ENCODE measurements around the gene RGS12. TPM values are rescaled to one million over a fixed set of nuclear protein-coding genes. Genes with fewer than 3 reads are reported as not detected.

The RGS12 gene
- total RNA-seq, 2 donors from 2014 or later: 45.2 to 48.6 TPM

DNA sequence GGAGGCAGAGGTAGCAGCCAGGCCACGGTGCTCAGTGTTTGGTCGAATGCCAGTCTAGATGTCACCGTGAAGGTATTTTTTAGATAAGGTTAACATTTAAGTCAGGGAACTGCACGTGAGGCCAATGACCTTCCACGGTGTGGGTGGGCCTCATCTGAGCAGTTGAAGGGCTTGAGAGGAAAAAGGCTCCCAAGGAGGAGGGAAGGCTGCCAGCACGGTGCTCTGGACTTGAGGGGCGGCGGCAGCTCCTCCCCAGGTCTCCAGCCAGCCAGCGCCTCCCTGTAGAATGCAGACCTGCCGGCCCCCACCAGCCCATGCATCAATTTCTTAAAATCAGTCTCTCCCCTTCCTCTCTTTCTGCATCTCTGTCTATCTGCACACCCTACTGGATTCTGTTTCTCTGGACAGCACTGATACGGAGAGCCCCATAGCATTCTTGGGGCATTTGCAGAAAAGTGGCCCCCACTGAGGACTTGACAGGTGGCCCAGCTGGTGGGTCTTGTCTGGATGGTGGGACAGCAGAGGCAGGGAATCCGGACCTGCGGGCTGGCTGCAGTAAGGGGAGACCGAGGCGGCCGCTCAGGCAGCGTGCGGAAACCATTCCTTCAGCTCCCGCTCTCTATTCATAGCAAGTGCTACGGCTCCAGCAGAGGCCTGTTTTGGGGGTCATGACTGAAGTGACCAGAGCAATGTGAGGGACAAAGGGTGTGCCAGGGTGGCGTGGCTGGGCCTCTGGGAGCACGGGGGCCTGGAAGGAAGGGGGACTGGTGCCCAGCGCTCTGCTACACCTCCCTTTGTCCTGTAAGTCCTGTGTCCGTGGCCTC is 7.9 kb upstream of the RGS12 start:
- Mint-ChIP-seq H3K36me3 (ENCODE audit: low read depth) (peaks cover 3% of the 10 kb centered on the region), H3K27me3 (ENCODE audit: insufficient read depth) (peaks cover 8% of the 10 kb centered on the region), H3K27ac (no peak overlapping the region), H3K4me1 (no peaks in the 10 kb centered on the region), H3K9me3 (peaks cover 15% of the 10 kb centered on the region), H3K4me3 (no peak overlapping the region)
- TF ChIP-seq, protein P1, sequence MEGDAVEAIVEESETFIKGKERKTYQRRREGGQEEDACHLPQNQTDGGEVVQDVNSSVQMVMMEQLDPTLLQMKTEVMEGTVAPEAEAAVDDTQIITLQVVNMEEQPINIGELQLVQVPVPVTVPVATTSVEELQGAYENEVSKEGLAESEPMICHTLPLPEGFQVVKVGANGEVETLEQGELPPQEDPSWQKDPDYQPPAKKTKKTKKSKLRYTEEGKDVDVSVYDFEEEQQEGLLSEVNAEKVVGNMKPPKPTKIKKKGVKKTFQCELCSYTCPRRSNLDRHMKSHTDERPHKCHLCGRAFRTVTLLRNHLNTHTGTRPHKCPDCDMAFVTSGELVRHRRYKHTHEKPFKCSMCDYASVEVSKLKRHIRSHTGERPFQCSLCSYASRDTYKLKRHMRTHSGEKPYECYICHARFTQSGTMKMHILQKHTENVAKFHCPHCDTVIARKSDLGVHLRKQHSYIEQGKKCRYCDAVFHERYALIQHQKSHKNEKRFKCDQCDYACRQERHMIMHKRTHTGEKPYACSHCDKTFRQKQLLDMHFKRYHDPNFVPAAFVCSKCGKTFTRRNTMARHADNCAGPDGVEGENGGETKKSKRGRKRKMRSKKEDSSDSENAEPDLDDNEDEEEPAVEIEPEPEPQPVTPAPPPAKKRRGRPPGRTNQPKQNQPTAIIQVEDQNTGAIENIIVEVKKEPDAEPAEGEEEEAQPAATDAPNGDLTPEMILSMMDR (conservative IDR thresholded peaks at IDR 0.05): no peak
- Histone ChIP-seq H3K9me3 (ENCODE audit: control insufficient read depth, low read length) (peaks cover 5% of the 10 kb centered on the region), H3K4me1 (ENCODE audit: control insufficient read depth, insufficient read depth, low read length) (no peaks in the 10 kb centered on the region), H3K27me3 (ENCODE audit: control insufficient read depth, insufficient read depth, low read length, poor library complexity, severe bottlenecking) (peaks cover 2% of the 10 kb centered on the region), H3K36me3 (ENCODE audit: control insufficient read depth, insufficient read depth, low read length) (no peaks in the 10 kb centered on the region), H3K4me3 (ENCODE audit: low read length) (no peak overlapping the region), H3K9ac (ENCODE audit: extremely low read depth, low read length, poor library complexity, severe bottlenecking) (no peak overlapping the region), H3K27ac (ENCODE audit: low read depth, low read length) (no peak overlapping the region)
- WGBS, 2 experiments (ENCODE audit: insufficient coverage in 1 of 2, insufficient read length in 1 of 2): 94% methylated on average over 17 to 24 of the region's 24 CpGs
- DNase-seq: no peak

GRCh38 chr4:3285558-3286334 is 7.1 kb upstream of the RGS12 start:
- Mint-ChIP-seq H3K36me3 (ENCODE audit: low read depth) (peaks cover 3% of the 10 kb centered on the region), H3K27me3 (ENCODE audit: insufficient read depth) (peaks cover 16% of the 10 kb centered on the region), H3K4me3 (no peak overlapping the region), H3K9me3 (peaks cover 12% of the 10 kb centered on the region), H3K27ac (no peak overlapping the region), H3K4me1 (no peaks in the 10 kb centered on the region)
- peaks cover 10% of the 10 kb centered on the region for H3K27me3 ChIP-seq (ENCODE audit: control insufficient read depth, insufficient read depth, low read length, poor library complexity, severe bottlenecking)
- H3K4me1 ChIP-seq (ENCODE audit: control insufficient read depth, insufficient read depth, low read length): no peaks in the 10 kb centered on the region
- peaks cover 5% of the 10 kb centered on the region for H3K9me3 ChIP-seq (ENCODE audit: control insufficient read depth, low read length)
- DNase-seq: no peak
- no peaks in the 10 kb centered on the region for H3K36me3 ChIP-seq (ENCODE audit: control insufficient read depth, insufficient read depth, low read length)
- H3K9ac ChIP-seq (ENCODE audit: extremely low read depth, low read length, poor library complexity, severe bottlenecking): no peak overlapping the region
- TF ChIP-seq, protein P1 (conservative IDR thresholded peaks at IDR 0.05): no peak
- H3K4me3 ChIP-seq (ENCODE audit: low read length): no peak overlapping the region
- WGBS, 2 experiments (ENCODE audit: insufficient coverage in 1 of 2, insufficient read length in 1 of 2): 90 to 95% methylated on average over 22 to 38 of the region's 38 CpGs
- H3K27ac ChIP-seq (ENCODE audit: low read depth, low read length): no peak overlapping the region

- Histone ChIP-seq H3K27me3 (ENCODE audit: control insufficient read depth, insufficient read depth, low read length, poor library complexity, severe bottlenecking) (peaks cover 12% of the 10 kb centered on the region), H3K9me3 (ENCODE audit: control insufficient read depth, low read length) (peaks cover 5% of the 10 kb centered on the region), H3K4me3 (ENCODE audit: low read length) (no peak overlapping the region), H3K9ac (ENCODE audit: extremely low read depth, low read length, poor library complexity, severe bottlenecking) (no peak overlapping the region), H3K36me3 (ENCODE audit: control insufficient read depth, insufficient read depth, low read length) (no peaks in the 10 kb centered on the region), H3K4me1 (ENCODE audit: control insufficient read depth, insufficient read depth, low read length) (no peaks in the 10 kb centered on the region), H3K27ac (ENCODE audit: low read depth, low read length) (no peak overlapping the region)
- peaks cover 10% of the 10 kb centered on the region for H3K9me3 Mint-ChIP-seq
- peaks cover 20% of the 10 kb centered on the region for H3K27me3 Mint-ChIP-seq (ENCODE audit: insufficient read depth)
- H3K27ac Mint-ChIP-seq: no peak overlapping the region
- WGBS, 2 experiments (ENCODE audit: insufficient coverage in 1 of 2, insufficient read length in 1 of 2): 88 to 90% methylated on average over 25 to 32 of the region's 32 CpGs
- peaks cover 3% of the 10 kb centered on the region for H3K4me1 Mint-ChIP-seq
- H3K36me3 Mint-ChIP-seq (ENCODE audit: low read depth): peaks cover 3% of the 10 kb centered on the region
- no peak for DNase-seq
- H3K4me3 Mint-ChIP-seq: no peak overlapping the region
- TF ChIP-seq, protein P1 (conservative IDR thresholded peaks at IDR 0.05): no peak
Measured at GRCh38 chr4:3286335-3287175, 6.3 kb upstream of the RGS12 start.

Measured in endodermal cell (in vitro differentiated cells).